ENCODE measurements around the gene MYO15A. TPM values are rescaled to one million over a fixed set of nuclear protein-coding genes. Genes with fewer than 3 reads are reported as not detected.

Gene MYO15A
- total and polyA plus RNA-seq, 9 donors, result 1.5 to 5.4 (median 3.2) TPM

GRCh38 chr17:18197535-18198194, 89.1 kb downstream of the MYO15A start:
- DNase-seq, result no peak
- intact Hi-C loops (cut with DNase I), result no loop called here
- WGBS, 3 donors, result 61 to 79% (median 67%) methylated on average over 3 of the region's 3 CpGs
- H3K4me1 ChIP-seq (ENCODE audit: insufficient read depth), result peaks cover 11% of the 10 kb centered on the region
- TF ChIP-seq EP300 (IDR thresholded peaks at IDR 0.05) (no peak), POLR2A (IDR thresholded peaks at IDR 0.05) (no peak)
- no peaks in the 10 kb centered on the region for H3K36me3 ChIP-seq
- no peaks in the 10 kb centered on the region for H3K9me3 ChIP-seq
- no peaks in the 10 kb centered on the region for H3K27me3 ChIP-seq
- H3K27ac ChIP-seq, result no peak overlapping the region
- H3K4me3 ChIP-seq, result no peak overlapping the region

DNA sequence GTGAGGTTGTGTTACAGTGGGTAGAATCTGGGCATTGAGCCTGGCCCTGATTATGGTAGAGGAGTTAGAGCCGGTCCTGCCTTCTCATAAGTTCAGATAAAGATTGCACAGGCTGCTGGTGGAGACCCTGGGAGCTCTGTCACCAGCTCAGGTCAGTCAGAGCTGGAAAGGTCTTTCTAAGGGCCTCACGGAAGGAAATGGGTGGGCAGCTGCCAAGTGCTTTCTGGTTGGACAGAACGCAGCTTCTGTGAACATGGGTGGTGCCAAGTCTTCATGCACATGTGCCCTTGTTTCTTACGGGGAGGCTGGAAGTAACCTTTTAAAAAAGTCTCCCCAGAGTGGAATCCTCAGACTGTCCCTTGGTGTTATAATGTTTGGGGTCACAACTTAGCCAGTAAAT, 90.0 kb downstream of the MYO15A start:
- no peak for DNase-seq
- WGBS, 3 donors, result 24 to 50% (median 26%) methylated on average over 4 of the region's 4 CpGs
- Histone ChIP-seq H3K9me3 (no peaks in the 10 kb centered on the region), H3K27ac (no peak overlapping the region), H3K27me3 (no peaks in the 10 kb centered on the region), H3K36me3 (no peaks in the 10 kb centered on the region), H3K4me1 (ENCODE audit: insufficient read depth) (peaks cover 11% of the 10 kb centered on the region), H3K4me3 (no peak overlapping the region)
- TF ChIP-seq POLR2A (IDR thresholded peaks at IDR 0.05) (no peak), EP300 (IDR thresholded peaks at IDR 0.05) (no peak)
- TF ChIP-seq, protein P1, sequence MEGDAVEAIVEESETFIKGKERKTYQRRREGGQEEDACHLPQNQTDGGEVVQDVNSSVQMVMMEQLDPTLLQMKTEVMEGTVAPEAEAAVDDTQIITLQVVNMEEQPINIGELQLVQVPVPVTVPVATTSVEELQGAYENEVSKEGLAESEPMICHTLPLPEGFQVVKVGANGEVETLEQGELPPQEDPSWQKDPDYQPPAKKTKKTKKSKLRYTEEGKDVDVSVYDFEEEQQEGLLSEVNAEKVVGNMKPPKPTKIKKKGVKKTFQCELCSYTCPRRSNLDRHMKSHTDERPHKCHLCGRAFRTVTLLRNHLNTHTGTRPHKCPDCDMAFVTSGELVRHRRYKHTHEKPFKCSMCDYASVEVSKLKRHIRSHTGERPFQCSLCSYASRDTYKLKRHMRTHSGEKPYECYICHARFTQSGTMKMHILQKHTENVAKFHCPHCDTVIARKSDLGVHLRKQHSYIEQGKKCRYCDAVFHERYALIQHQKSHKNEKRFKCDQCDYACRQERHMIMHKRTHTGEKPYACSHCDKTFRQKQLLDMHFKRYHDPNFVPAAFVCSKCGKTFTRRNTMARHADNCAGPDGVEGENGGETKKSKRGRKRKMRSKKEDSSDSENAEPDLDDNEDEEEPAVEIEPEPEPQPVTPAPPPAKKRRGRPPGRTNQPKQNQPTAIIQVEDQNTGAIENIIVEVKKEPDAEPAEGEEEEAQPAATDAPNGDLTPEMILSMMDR (IDR thresholded peaks at IDR 0.05), result no peak
- intact Hi-C loops (cut with DNase I), result no loop called here

DNA sequence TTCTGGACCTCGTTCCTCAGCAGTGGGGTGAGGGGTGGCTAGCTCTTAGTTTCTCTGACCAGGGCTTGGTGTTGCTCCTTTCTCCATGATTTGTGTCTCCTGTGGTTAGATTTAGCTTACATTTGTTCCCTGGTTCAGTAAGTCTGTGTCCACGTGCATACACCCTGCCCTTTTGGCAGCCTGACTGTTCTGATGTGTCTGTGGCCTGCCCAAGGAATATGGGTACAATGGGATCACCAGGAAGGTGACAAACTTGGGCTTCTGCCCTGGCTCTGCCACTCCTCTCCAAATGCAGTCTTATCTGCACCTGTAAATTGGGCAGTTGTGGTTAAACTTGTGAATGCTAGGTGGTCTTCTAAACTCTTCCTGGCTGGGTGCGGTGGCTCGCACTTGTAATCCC, 92.6 kb downstream of the MYO15A start:
- Histone ChIP-seq H3K9me3 (no peaks in the 10 kb centered on the region), H3K4me3 (no peak overlapping the region), H3K36me3 (no peaks in the 10 kb centered on the region), H3K4me1 (ENCODE audit: insufficient read depth) (peaks cover 11% of the 10 kb centered on the region), H3K27ac (no peak overlapping the region), H3K27me3 (no peaks in the 10 kb centered on the region)
- intact Hi-C loops (cut with DNase I), result loop anchor here in 1 of 4 donors (10.0 kb wide), 1 partner anchor 74 kb away; no protein-coding TSS in a partner anchor
- TF ChIP-seq POLR2A (IDR thresholded peaks at IDR 0.05) (no peak), EP300 (IDR thresholded peaks at IDR 0.05) (no peak)
- TF ChIP-seq, protein P1 (IDR thresholded peaks at IDR 0.05), result no peak
- no peak for DNase-seq
- WGBS, 3 donors, result 80 to 82% (median 80%) methylated on average over 4 of the region's 4 CpGs

DNA sequence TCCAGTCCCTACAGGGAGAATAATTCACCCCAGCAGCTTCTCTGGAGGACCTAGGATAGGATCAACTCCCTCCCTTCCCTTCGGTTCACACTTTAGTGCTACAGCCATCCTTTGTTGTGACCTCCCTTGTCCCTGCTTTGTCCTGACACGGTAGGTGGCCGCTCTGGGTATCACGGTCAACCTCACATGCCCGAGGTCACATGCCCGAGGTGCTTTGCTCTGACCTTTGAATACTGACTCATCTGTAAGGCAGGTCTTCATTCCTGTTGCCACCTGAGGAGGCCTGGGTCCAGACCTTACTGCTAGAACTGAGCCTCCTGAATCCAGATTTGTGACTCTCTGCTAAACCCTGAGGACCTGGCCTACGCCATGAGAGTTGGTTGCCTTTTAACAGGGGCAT, 94.8 kb downstream of the MYO15A start:
- intact Hi-C loops (cut with DNase I), result loop anchor here in 1 of 4 donors (10.0 kb wide), 1 partner anchor 71 kb away; no protein-coding TSS in a partner anchor
- DNase-seq, result no peak

More for the DNA sequence above, 94.8 kb downstream of the MYO15A start:
- TF ChIP-seq POLR2A (IDR thresholded peaks at IDR 0.05) (no peak), EP300 (IDR thresholded peaks at IDR 0.05) (no peak)
- TF ChIP-seq, protein P1 (IDR thresholded peaks at IDR 0.05), result no peak
- WGBS, 3 donors, result 73 to 79% (median 78%) methylated on average over 7 of the region's 7 CpGs
- peaks cover 4% of the 10 kb centered on the region for H3K4me1 ChIP-seq (ENCODE audit: insufficient read depth)
- no peak overlapping the region for H3K27ac ChIP-seq
- H3K36me3 ChIP-seq, result no peaks in the 10 kb centered on the region
- H3K9me3 ChIP-seq, result no peaks in the 10 kb centered on the region
- H3K27me3 ChIP-seq, result no peaks in the 10 kb centered on the region
- no peak overlapping the region for H3K4me3 ChIP-seq
